Smooth muscle cell (in vitro differentiated cells): ENCODE results near the gene LRRC8C. TPM values are rescaled to one million over a fixed set of nuclear protein-coding genes. Genes with fewer than 3 reads are reported as not detected.
"Not testable (repeated sequence)": the region's sequence is repeated elsewhere in the genome, so short reads cannot be mapped to it uniquely, and the experiment has no call there.

Source experiments
- DNase-seq: peaks from one replicate; lab custom pipeline; 2025; ENCODE audit not compliant: unreplicated experiment; lab: John Stamatoyannopoulos, UW
- H2AFZ ChIP-seq: fragments of 200-600 bp; sonication (generic); 2 replicates; pipeline ENCODE4 v1.6.0; 2016; ENCODE audit warnings: antibody characterized with exemption, low read depth, mild to moderate bottlenecking
- H3F3A ChIP-seq: fragments of 200-600 bp; sonication (generic); 2 replicates; pipeline ENCODE4 v1.6.0; 2017; ENCODE audit warnings: antibody characterized with exemption, low read depth
- H3K27ac ChIP-seq: fragments of 200-600 bp; sonication (generic); 2 replicates; pipeline ENCODE4 v1.5.1; 2016; ENCODE audit warnings: low read depth, mild to moderate bottlenecking
- H3K27me3 ChIP-seq: fragments of 200-600 bp; sonication (generic); 2 replicates; pipeline ENCODE4 v1.6.1; 2016; ENCODE audit warnings: low read depth, mild to moderate bottlenecking
- H3K36me3 ChIP-seq: fragments of 200-600 bp; sonication (generic); 2 replicates; pipeline ENCODE4 v1.5.1; 2016; ENCODE audit warnings: low read depth
- H3K4me1 ChIP-seq: fragments of 200-600 bp; sonication (generic); 2 replicates; pipeline ENCODE4 v1.5.1; 2016; ENCODE audit warnings: low read depth
- H3K4me2 ChIP-seq: fragments of 200-600 bp; sonication (generic); 2 replicates; pipeline ENCODE4 v1.6.0; 2016; ENCODE audit warnings: mild to moderate bottlenecking
- H3K4me3 ChIP-seq: fragments of 200-600 bp; sonication (generic); 2 replicates; pipeline ENCODE4 v1.5.1; 2016; ENCODE audit warnings: mild to moderate bottlenecking
- H3K79me2 ChIP-seq: fragments of 200-600 bp; sonication (generic); 2 replicates; pipeline ENCODE4 v1.6.0; 2016; ENCODE audit warnings: low read depth, mild to moderate bottlenecking
- H3K9ac ChIP-seq: fragments of 200-600 bp; sonication (generic); 2 replicates; pipeline ENCODE4 v1.6.0; 2016; ENCODE audit warnings: low read depth
- H3K9me3 ChIP-seq: fragments of 200-600 bp; sonication (generic); replicated peaks from 2 replicates; pipeline ENCODE4 v1.5.1; 2016; ENCODE audit warnings: low read depth
- H4K20me1 ChIP-seq: fragments of 200-600 bp; sonication (generic); 2 replicates; pipeline ENCODE4 v1.6.0; 2016; ENCODE audit warnings: low read depth
- WGBS: methylation state at CpG from one replicate; pipeline ENCODE4 v1.1.7; 2016; ENCODE audit warnings: low lambda C conversion rate; 5-methylcytosine and 5-hydroxymethylcytosine counted together
- polyA plus RNA-seq: library from polyadenylated mRNA; unstranded; fragments of >200 nt; fragmentation: Nextera tagmentation; extraction: Ambion mirVana; gene quantifications from 2 replicates; pipeline ENCODE4 v1.2.1, GENCODE V29; 2016
- total RNA-seq: library from RNA; depleted of rRNA; stranded (reverse); fragments of >200 nt; gene quantifications from 2 replicates; pipeline ENCODE4 v1.2.3, GENCODE V29; 2014
- TF ChIP-seq, protein P1 (sequence below): fragments of 200-600 bp; sonication (generic); IDR thresholded peaks from 2 replicates; pipeline ENCODE4 v1.5.1; 2017; ENCODE audit warnings: borderline replicate concordance, mild to moderate bottlenecking, antibody characterized with exemption; ENCODE audit not compliant: insufficient read depth, poor library complexity, severe bottlenecking

The LRRC8C gene
- total and polyA plus RNA-seq, 2 experiments from 2014 or later: 2.2 to 7.2 TPM

DNA sequence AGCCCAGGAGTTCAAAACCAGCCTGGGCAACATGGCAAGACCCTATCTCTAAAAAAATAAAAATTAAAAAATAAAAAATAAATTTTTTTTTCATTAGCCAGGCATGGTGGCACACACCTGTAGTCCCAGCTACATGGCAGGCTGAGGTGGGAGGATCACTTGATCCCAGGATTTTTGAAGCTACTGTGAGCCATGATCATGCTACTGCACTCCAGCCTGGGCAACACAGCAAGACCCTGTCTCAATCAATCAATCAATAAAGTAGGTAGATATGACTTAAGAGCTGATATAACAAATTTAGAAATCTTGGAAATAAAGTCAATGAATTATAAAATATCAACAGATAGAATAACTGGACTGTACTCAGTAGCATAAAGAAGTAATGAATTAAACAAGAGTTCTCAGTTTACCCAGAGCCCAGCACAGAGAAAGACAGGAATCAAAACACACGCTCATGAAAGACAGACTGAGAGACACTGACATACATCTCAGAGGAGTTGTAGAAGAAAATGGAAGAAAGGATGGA is 69.7 kb downstream of the LRRC8C start:
- no peak for DNase-seq
- Histone ChIP-seq H3K27me3 (no peaks in the 10 kb centered on the region), H3K4me1 (no peaks in the 10 kb centered on the region), H3K4me2 (no peak overlapping the region), H4K20me1 (no peaks in the 10 kb centered on the region), H3K9me3 (no peaks in the 10 kb centered on the region), H3K79me2 (no peaks in the 10 kb centered on the region), H3F3A (no peaks in the 10 kb centered on the region), H3K9ac (no peak overlapping the region), H3K27ac (no peak overlapping the region), H3K36me3 (no peaks in the 10 kb centered on the region), H3K4me3 (no peak overlapping the region), H2AFZ (no peak overlapping the region)
- TF ChIP-seq, protein P1, sequence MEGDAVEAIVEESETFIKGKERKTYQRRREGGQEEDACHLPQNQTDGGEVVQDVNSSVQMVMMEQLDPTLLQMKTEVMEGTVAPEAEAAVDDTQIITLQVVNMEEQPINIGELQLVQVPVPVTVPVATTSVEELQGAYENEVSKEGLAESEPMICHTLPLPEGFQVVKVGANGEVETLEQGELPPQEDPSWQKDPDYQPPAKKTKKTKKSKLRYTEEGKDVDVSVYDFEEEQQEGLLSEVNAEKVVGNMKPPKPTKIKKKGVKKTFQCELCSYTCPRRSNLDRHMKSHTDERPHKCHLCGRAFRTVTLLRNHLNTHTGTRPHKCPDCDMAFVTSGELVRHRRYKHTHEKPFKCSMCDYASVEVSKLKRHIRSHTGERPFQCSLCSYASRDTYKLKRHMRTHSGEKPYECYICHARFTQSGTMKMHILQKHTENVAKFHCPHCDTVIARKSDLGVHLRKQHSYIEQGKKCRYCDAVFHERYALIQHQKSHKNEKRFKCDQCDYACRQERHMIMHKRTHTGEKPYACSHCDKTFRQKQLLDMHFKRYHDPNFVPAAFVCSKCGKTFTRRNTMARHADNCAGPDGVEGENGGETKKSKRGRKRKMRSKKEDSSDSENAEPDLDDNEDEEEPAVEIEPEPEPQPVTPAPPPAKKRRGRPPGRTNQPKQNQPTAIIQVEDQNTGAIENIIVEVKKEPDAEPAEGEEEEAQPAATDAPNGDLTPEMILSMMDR: no peak
- WGBS: 98% methylated on average over 1 of the region's 1 CpG

DNA sequence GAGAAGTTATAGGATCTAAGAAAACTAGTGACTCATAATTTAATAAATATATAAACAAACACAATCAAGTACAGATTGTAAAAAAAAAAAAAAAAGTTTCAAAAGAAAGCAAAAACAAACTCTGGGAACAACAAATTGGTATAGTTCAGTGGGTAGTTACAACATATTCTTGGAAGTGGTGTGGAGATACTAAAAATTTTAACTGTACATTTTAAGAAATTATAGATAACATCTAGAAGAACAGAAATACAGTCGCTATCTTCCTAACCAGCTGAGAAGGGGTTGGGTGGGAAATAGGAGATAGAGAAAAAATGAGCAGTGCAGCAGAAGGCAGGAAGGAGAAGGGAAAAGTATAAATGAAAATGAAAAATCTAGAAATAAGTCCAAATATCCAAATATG is 70.5 kb downstream of the LRRC8C start:
- DNase-seq: no peak
- WGBS: 70% methylated on average over 1 of the region's 1 CpG
- TF ChIP-seq, protein P1: no peak
- no peak overlapping the region for H3K4me3 ChIP-seq
- H2AFZ ChIP-seq: no peak overlapping the region
- H3K9ac ChIP-seq: no peak overlapping the region
- no peaks in the 10 kb centered on the region for H3K36me3 ChIP-seq
- H3K27ac ChIP-seq: no peak overlapping the region
- H4K20me1 ChIP-seq: no peaks in the 10 kb centered on the region
- no peaks in the 10 kb centered on the region for H3K9me3 ChIP-seq
- H3K79me2 ChIP-seq: no peaks in the 10 kb centered on the region
- no peaks in the 10 kb centered on the region for H3K4me1 ChIP-seq
- no peaks in the 10 kb centered on the region for H3K27me3 ChIP-seq
- H3K4me2 ChIP-seq: no peak overlapping the region
- no peaks in the 10 kb centered on the region for H3F3A ChIP-seq

DNA sequence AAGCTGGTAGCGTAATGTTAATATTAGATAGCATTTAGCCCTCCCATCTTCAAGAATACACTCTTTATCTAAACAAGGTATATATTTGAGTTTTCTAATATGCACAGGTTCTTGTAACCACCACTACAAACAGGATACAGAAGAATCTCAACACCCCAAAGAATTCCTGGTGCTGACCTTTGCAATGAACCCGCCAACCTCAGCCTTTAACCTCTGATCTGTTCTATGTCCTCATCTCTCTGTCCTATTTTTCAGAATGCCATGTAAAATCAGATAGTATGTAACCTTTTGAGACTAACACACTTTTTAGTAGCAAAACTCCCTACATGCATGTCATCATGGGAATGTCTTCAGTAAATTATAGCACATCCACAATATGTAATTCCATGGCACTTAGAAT is 71.1 kb downstream of the LRRC8C start:
- Histone ChIP-seq H3K27ac (no peak overlapping the region), H3K9ac (no peak overlapping the region), H3K79me2 (no peaks in the 10 kb centered on the region), H2AFZ (no peak overlapping the region), H3K27me3 (no peaks in the 10 kb centered on the region), H3F3A (no peaks in the 10 kb centered on the region), H3K4me3 (no peak overlapping the region), H3K4me1 (peaks cover 4% of the 10 kb centered on the region), H4K20me1 (no peaks in the 10 kb centered on the region), H3K4me2 (no peak overlapping the region), H3K9me3 (no peaks in the 10 kb centered on the region), H3K36me3 (no peaks in the 10 kb centered on the region)
- 96% methylated on average over 2 of the region's 2 CpGs for WGBS
- no peak for DNase-seq
- TF ChIP-seq, protein P1: no peak

DNA sequence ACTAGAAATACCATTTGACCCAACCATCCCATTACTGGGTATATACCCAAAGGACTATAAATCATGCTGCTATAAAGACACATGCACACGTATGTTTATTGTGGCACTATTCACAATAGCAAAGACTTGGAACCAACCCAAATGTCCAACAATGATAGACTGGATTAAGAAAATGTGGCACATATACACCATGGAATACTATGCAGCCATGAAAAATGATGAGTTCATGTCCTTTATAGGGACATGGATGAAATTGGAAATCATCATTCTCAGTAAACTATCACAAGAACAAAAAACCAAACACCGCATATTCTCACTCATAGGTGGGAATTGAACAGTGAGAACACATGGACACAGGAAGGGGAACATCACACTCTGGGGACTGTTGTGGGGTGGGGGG is 72.0 kb downstream of the LRRC8C start:
- H3K27ac ChIP-seq, H3K9ac ChIP-seq, DNase-seq, H3K4me3 ChIP-seq, H3K4me1 ChIP-seq, H3K4me2 ChIP-seq, H3K79me2 ChIP-seq, H3K27me3 ChIP-seq, H3F3A ChIP-seq, H3K36me3 ChIP-seq, H4K20me1 ChIP-seq, H2AFZ ChIP-seq, H3K9me3 ChIP-seq: not testable (repeated sequence)
- no CpG with 5 or more reads among the region's 2 CpGs for WGBS
